Measurements from ENCODE around the gene NF1. TPM values are rescaled to one million over a fixed set of nuclear protein-coding genes. Genes with fewer than 3 reads are reported as not detected.

Gene NF1
- total RNA-seq, 4 donors from 2014 or later = 40.9 to 64.8 (median 44.5) TPM

DNA sequence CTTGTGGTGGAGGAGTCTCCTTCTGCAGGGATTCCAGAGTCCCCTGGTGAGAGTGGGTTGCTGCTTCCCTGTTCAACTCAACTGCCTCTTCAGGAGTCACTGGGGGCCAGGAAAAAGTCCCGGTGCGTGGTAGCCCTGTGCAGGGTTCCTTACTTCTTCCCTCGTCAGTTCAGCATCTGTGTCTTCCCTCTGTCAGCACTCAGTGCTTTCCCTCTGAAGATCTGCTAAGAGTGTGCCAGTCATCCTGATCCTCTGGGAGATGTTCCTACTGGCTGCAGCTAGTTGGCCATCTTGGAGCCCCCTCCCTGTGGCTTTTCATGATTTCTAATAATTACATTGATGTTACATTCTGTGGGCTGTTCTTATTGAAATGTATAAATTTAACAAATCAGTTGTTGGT is 36.5 kb downstream of the NF1 start:
- 83% methylated on average over 1 of the region's 3 CpGs for WGBS
- H3K27me3 ChIP-seq = no peaks in the 10 kb centered on the region
- no peak overlapping the region for H3K27ac ChIP-seq (replicated peaks in 1 of 4)
- DNase-seq (ENCODE audit: extremely low spot score) = no peak
- intact Hi-C loops (cut with DNase I) = no loop called here
- no peak overlapping the region for H3K4me3 ChIP-seq
- peaks cover 11 to 19% (median 12%) of the 10 kb centered on the region in 4 donors for H3K4me1 ChIP-seq
- H3K36me3 ChIP-seq = peaks cover 0 to 11% (median 2%) of the 10 kb centered on the region in 4 donors
- H3K9me3 ChIP-seq = no peaks in the 10 kb centered on the region
- TF ChIP-seq POLR2AphosphoS5 (IDR thresholded peaks at IDR 0.05) (no peak), EP300 (IDR thresholded peaks at IDR 0.05) (no peak), POLR2A (IDR thresholded peaks at IDR 0.05; ENCODE audit: low read depth) (no peak)
- TF ChIP-seq, protein P1, sequence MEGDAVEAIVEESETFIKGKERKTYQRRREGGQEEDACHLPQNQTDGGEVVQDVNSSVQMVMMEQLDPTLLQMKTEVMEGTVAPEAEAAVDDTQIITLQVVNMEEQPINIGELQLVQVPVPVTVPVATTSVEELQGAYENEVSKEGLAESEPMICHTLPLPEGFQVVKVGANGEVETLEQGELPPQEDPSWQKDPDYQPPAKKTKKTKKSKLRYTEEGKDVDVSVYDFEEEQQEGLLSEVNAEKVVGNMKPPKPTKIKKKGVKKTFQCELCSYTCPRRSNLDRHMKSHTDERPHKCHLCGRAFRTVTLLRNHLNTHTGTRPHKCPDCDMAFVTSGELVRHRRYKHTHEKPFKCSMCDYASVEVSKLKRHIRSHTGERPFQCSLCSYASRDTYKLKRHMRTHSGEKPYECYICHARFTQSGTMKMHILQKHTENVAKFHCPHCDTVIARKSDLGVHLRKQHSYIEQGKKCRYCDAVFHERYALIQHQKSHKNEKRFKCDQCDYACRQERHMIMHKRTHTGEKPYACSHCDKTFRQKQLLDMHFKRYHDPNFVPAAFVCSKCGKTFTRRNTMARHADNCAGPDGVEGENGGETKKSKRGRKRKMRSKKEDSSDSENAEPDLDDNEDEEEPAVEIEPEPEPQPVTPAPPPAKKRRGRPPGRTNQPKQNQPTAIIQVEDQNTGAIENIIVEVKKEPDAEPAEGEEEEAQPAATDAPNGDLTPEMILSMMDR (IDR thresholded peaks at IDR 0.05) = no peak

DNA sequence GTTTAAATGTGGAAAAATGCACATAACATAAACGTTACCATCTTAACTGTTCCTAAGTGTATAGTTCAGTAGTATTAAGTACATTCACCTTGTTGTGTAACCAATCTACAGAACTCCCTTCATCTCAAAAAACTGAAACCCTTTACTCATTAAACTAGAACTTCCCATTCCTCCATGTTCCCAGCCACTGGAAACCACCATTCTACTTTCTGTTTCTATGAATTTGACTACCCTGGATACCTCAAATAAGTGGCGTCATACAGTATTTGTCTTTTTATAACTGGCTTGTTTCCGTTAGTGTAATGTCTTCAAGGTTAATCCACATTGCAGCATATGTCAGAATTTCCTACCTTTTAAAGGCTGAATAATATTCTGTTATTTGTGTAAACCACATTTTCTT is 38.2 kb downstream of the NF1 start:
- WGBS = 98% methylated on average over 3 of the region's 3 CpGs
- no peak for DNase-seq (ENCODE audit: extremely low spot score)
- TF ChIP-seq EP300 (IDR thresholded peaks at IDR 0.05) (no peak), POLR2A (IDR thresholded peaks at IDR 0.05; ENCODE audit: low read depth) (no peak), POLR2AphosphoS5 (IDR thresholded peaks at IDR 0.05) (no peak)
- TF ChIP-seq, protein P1 (IDR thresholded peaks at IDR 0.05) = no peak

DNA sequence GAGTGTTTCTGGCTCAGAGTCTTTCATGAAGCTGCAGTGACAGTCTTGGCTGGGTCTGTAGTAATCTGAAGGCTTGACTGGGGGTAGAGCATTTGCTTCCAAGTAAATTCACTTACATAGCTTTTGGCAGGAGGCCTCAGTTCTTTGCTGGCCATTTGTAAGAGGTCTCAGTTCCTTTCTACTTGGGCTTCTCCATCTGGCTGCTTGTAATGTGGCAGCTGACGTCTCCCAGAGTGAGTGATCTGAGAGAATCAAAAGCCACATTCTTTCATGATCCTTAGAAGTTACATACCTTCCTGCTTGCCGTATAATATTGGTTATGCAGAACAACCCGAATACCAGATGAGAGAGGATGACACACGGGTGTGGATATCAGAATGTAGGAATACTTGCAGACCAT is 39.8 kb downstream of the NF1 start:
- Histone ChIP-seq H3K4me3 (no peak overlapping the region), H3K36me3 (peaks cover 0 to 18% (median 4%) of the 10 kb centered on the region in 4 donors), H3K9me3 (no peaks in the 10 kb centered on the region), H3K27ac (replicated peaks in 1 of 4) (no peak overlapping the region), H3K4me1 (peaks cover 11 to 14% (median 12%) of the 10 kb centered on the region in 4 donors), H3K27me3 (no peaks in the 10 kb centered on the region)
- intact Hi-C loops (cut with DNase I) = no loop called here
- TF ChIP-seq POLR2AphosphoS5 (IDR thresholded peaks at IDR 0.05) (no peak), EP300 (IDR thresholded peaks at IDR 0.05) (no peak), POLR2A (IDR thresholded peaks at IDR 0.05; ENCODE audit: low read depth) (no peak)
- TF ChIP-seq, protein P1 (IDR thresholded peaks at IDR 0.05) = no peak
- WGBS = 67% methylated on average over 4 of the region's 4 CpGs
- no peak for DNase-seq (ENCODE audit: extremely low spot score)

More for the DNA sequence above, 38.2 kb downstream of the NF1 start:
- no peak overlapping the region for H3K27ac ChIP-seq (replicated peaks in 1 of 4)
- H3K9me3 ChIP-seq = no peaks in the 10 kb centered on the region
- intact Hi-C loops (cut with DNase I) = no loop called here
- no peak overlapping the region for H3K4me3 ChIP-seq
- peaks cover 0 to 12% (median 2%) of the 10 kb centered on the region in 4 donors for H3K36me3 ChIP-seq
- peaks cover 11 to 19% (median 12%) of the 10 kb centered on the region in 4 donors for H3K4me1 ChIP-seq
- no peaks in the 10 kb centered on the region for H3K27me3 ChIP-seq

DNA sequence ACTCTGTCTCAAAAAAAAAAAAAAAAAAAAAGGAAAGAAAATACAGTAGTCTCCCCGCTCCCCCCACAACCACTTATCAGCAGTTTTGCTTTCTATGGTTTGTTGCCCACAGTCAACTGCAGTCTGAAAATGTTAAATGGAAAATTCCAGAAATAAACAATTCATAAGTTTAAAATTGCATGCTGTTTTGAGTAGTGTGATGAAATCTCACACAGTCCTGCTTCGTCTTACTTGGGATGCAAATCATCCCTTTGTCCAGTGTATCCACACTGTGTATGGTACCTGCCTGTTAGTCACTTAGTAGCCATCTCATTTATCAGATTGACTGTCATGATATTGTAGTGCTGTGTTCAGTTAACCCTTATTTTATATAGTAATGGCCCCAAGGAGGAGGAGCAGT is 41.5 kb downstream of the NF1 start:
- TF ChIP-seq EP300 (IDR thresholded peaks at IDR 0.05) = no peak
- no peak for TF ChIP-seq POLR2A (IDR thresholded peaks at IDR 0.05; ENCODE audit: low read depth)
- TF ChIP-seq, protein P1 (IDR thresholded peaks at IDR 0.05) = no peak
- no peak for TF ChIP-seq POLR2AphosphoS5 (IDR thresholded peaks at IDR 0.05)
- Histone ChIP-seq H3K4me1 (peaks cover 0 to 2% (median under 1%) of the 10 kb centered on the region in 4 donors), H3K36me3 (peaks cover 0 to 18% (median 4%) of the 10 kb centered on the region in 4 donors), H3K27me3 (no peaks in the 10 kb centered on the region), H3K4me3 (no peak overlapping the region), H3K9me3 (no peaks in the 10 kb centered on the region), H3K27ac (replicated peaks in 1 of 4) (no peak overlapping the region)
- 92% methylated on average over 2 of the region's 2 CpGs for WGBS
- intact Hi-C loops (cut with DNase I) = no loop called here
- no peak for DNase-seq (ENCODE audit: extremely low spot score)

DNA sequence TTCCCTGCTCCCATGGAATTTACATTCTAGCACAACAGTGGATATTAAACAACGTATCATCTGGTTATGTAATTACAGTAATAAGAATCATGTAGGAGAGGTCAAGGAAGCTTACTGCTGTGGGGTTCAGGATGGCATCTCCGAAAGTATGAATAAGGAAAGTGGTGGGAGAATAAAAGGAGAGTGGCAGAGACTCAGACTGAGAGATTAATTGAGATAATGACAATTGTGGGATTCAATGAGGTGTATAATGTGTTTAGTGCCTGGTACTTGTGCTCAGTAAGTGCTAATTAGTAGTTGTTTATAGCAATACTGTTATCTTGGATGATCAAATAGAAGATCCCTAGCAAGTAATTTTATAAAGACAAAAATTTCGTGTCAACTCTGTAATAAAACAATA is 45.3 kb downstream of the NF1 start:
- Histone ChIP-seq H3K9me3 (no peaks in the 10 kb centered on the region), H3K27ac (replicated peaks in 1 of 4) (no peak overlapping the region), H3K36me3 (peaks cover 0 to 14% (median 2%) of the 10 kb centered on the region in 4 donors), H3K27me3 (no peaks in the 10 kb centered on the region), H3K4me1 (peaks cover 0 to 6% (median 0%) of the 10 kb centered on the region in 4 donors), H3K4me3 (no peak overlapping the region)
- TF ChIP-seq POLR2A (IDR thresholded peaks at IDR 0.05; ENCODE audit: low read depth) = no peak
- no peak for TF ChIP-seq EP300 (IDR thresholded peaks at IDR 0.05)
- TF ChIP-seq, protein P1 (IDR thresholded peaks at IDR 0.05) = no peak
- no peak for TF ChIP-seq POLR2AphosphoS5 (IDR thresholded peaks at IDR 0.05)
- intact Hi-C loops (cut with DNase I) = no loop called here
- DNase-seq (ENCODE audit: extremely low spot score) = no peak
- 90% methylated on average over 3 of the region's 3 CpGs for WGBS
